AG04450 (cell line): ENCODE data around the gene LEMD2. TPM values are rescaled to one million over a fixed set of nuclear protein-coding genes. Genes with fewer than 3 reads are reported as not detected.

Experiments used
- CTCF ChIA-PET: fragments of 300-600, 350-600 bp; formaldehyde crosslinking; extraction: SDS; loops from one replicate; lab custom pipeline; 2022; ENCODE audit warnings: antibody characterized with exemption, inconsistent platforms; lab: Charles Lee
- POLR2A ChIA-PET: fragments of 350-600 bp; formaldehyde crosslinking; extraction: SDS; loops from one replicate; lab custom pipeline; 2021; ENCODE audit warnings: antibody characterized with exemption, inconsistent platforms; lab: Yijun Ruan, JAX
- DNase-seq: peaks from one replicate; pipeline ENCODE4 v3.0.0-alpha.2; 2011; ENCODE audit warnings: low read depth, low spot score
- H3K27ac ChIP-seq: one replicate; pipeline ENCODE4 v1.5.1; 2012; ENCODE audit warnings: low read depth, low read length, control low read depth
- H3K27me3 ChIP-seq: one replicate; pipeline ENCODE4 v1.6.0; 2012; ENCODE audit warnings: low read length; ENCODE audit not compliant: control insufficient read depth, insufficient read depth
- H3K4me3 ChIP-seq: 2 replicates; pipeline ENCODE4 v1.5.1; 2011; ENCODE audit warnings: mild to moderate bottlenecking, low read depth, low read length, control low read depth
- H3K9me3 ChIP-seq: 2 replicates; pipeline ENCODE4 v1.5.1; 2012; ENCODE audit warnings: low read length; ENCODE audit not compliant: control insufficient read depth, insufficient read depth
- polyA plus RNA-seq: library from polyadenylated mRNA; depleted of rRNA; stranded (reverse); fragments of >200 nt; gene quantifications from 2 replicates; pipeline ENCODE4 v1.2.3, GENCODE V29; 2011
- TF ChIP-seq, protein P1 (sequence below): IDR thresholded peaks from 2 replicates; pipeline ENCODE4 v1.5.1; 2011; ENCODE audit warnings: low read depth, low read length, control low read depth, inconsistent platforms

LEMD2 gene
- polyA plus RNA-seq, 1 experiment = 47.4 TPM

DNA sequence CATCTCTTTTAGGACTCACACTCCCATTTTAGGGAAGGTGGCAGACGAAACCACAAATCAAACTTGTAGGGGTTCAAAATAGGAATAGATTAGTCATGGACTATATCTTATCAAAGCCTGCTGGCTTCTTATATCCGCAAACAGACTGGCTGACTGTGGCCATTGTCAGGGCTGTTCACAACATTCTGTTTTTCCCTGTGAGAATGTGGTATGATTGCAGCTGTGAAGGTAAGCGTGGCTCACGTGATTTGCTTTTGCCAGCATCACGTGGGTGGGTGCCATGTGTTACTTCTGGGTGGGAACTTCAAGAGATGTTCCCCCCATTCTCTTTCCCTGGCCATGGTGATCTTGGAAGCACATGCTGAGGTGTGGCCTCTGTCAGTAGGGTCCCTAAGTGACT, 48.1 kb downstream of the LEMD2 start:
- DNase-seq = no peak
- Histone ChIP-seq H3K9me3 (no peaks in the 10 kb centered on the region), H3K27me3 (peaks cover 19% of the 10 kb centered on the region), H3K27ac (no peak overlapping the region), H3K4me3 (no peak overlapping the region)
- TF ChIP-seq, protein P1, sequence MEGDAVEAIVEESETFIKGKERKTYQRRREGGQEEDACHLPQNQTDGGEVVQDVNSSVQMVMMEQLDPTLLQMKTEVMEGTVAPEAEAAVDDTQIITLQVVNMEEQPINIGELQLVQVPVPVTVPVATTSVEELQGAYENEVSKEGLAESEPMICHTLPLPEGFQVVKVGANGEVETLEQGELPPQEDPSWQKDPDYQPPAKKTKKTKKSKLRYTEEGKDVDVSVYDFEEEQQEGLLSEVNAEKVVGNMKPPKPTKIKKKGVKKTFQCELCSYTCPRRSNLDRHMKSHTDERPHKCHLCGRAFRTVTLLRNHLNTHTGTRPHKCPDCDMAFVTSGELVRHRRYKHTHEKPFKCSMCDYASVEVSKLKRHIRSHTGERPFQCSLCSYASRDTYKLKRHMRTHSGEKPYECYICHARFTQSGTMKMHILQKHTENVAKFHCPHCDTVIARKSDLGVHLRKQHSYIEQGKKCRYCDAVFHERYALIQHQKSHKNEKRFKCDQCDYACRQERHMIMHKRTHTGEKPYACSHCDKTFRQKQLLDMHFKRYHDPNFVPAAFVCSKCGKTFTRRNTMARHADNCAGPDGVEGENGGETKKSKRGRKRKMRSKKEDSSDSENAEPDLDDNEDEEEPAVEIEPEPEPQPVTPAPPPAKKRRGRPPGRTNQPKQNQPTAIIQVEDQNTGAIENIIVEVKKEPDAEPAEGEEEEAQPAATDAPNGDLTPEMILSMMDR = no peak
- CTCF ChIA-PET = interaction anchor here (1.4 kb wide), 1 partner anchor 156 kb away, joined by 4 read pairs; no protein-coding TSS in a partner anchor
- POLR2A ChIA-PET = no interaction called here

DNA sequence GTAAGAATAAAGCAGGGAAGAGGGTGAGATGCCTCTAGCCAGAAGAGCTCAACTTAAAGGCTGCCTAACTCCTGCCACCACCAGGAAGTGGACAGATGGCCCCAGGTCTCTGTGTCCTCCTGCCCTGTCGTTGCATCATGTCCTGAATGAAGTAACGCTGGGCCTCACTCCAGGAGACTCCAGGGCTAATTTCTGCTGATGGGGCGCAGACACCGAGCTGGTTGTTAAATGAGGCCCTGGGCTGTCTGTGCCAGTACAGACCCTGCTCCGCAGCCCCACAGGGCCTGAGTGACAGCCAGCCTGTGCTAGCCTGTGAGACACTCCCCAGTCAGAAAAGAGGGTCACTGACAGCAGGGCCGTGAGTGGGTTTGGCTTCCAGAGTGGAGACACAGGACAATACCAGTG, 48.7 kb downstream of the LEMD2 start:
- H3K27me3 ChIP-seq = peaks cover 19% of the 10 kb centered on the region
- H3K9me3 ChIP-seq = no peaks in the 10 kb centered on the region
- ChIA-PET POLR2A (no interaction called here), CTCF (interaction anchor here (0.9 kb wide), 1 partner anchor 29 kb away, joined by 3 read pairs; the partner anchor contains the start of gene UQCC2)
- TF ChIP-seq, protein P1 = no peak
- H3K4me3 ChIP-seq = no peak overlapping the region
- H3K27ac ChIP-seq = no peak overlapping the region
- no peak for DNase-seq

DNA sequence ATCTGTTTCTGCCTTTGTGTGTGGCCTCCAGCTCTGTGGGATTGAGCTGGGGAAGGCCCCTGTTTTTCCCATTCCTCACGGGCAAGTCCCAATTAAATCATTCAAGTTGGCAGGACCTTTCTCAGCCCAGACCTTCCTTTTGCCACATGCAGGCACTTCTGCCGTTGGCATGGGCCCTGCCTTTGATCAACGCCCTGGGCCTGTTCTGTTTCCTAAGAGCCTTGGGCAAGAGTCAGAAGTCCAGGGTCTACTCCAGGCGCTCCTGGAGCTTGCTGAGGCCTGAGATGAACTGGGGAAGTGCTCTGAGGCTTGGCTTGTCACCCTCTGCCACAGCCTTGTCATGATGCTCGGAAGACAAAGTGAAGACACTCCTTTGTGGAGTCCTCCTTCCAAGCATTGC, 49.4 kb downstream of the LEMD2 start:
- ChIA-PET POLR2A (no interaction called here), CTCF (interaction anchor here (0.9 kb wide), 1 partner anchor 28 kb away, joined by 3 read pairs; the partner anchor contains the start of gene UQCC2)
- H3K9me3 ChIP-seq = no peaks in the 10 kb centered on the region
- no peak overlapping the region for H3K4me3 ChIP-seq
- H3K27me3 ChIP-seq = peaks cover 19% of the 10 kb centered on the region
- TF ChIP-seq, protein P1 = no peak
- no peak overlapping the region for H3K27ac ChIP-seq
- no peak for DNase-seq

DNA sequence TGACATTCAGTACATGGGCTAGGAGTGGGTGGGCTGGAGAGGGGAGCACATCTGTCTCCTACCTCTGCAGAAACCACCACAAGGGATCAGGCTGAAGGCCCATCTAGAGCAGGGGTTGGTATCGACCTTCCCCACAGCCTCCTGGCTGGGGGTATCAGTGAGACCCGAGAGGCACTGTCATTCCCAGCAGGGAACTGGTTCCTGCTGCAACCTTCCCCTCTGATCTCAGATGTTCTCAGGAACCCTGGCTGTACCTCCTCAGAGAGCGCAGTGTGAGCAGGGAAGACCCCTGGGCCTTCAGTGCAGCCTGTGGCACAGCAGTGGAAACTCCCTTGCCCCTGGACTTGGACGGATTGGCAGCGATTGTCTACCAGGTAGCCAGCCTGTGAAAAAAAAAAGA, 50.1 kb downstream of the LEMD2 start:
- CTCF ChIA-PET = no interaction called here
- TF ChIP-seq, protein P1 = no peak
- H3K27me3 ChIP-seq = peaks cover 17% of the 10 kb centered on the region
- DNase-seq = no peak
- no peaks in the 10 kb centered on the region for H3K9me3 ChIP-seq
- POLR2A ChIA-PET = no interaction called here
- H3K27ac ChIP-seq = no peak overlapping the region
- no peak overlapping the region for H3K4me3 ChIP-seq

DNA sequence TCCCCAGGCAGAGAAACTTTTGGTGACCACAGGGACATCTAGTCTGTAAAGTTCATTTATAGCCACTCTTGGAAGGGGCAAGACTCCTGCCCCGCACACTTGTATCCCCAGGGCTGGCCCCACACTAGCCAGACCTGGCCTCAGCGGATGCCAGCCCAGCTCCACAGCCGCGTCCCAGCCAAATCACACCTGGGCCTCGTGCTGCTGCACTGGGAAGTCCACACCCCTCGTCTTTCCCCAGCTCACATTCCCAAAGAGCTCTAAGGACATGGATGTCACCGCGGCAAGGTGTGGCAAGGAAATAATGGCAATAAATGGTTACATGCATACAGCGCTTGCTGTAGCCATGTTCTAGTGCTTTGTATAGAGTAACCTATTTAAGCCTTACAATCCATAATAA, 50.8 kb downstream of the LEMD2 start:
- Histone ChIP-seq H3K4me3 (no peak overlapping the region), H3K27ac (no peak overlapping the region), H3K9me3 (no peaks in the 10 kb centered on the region), H3K27me3 (peaks cover 10% of the 10 kb centered on the region)
- DNase-seq = no peak
- POLR2A ChIA-PET = interaction anchor here (0.6 kb wide), 1 partner anchor 52 kb away, joined by 3 read pairs; no protein-coding TSS in a partner anchor
- TF ChIP-seq, protein P1 = no peak
- CTCF ChIA-PET = interaction anchor here (0.9 kb wide), 1 partner anchor 8 kb away, joined by 3 read pairs; no protein-coding TSS in a partner anchor
